GM23338 (cell line): ENCODE results near the gene CAPN9. TPM values are rescaled to one million over a fixed set of nuclear protein-coding genes. Genes with fewer than 3 reads are reported as not detected.

Experiments used
- ATAC-seq: fragments of 200-7000 bp; cut with Tn5 transposase; 3 replicates; pipeline ENCODE4 v1.9.1; 2020
- DNase-seq: peaks from one replicate; pipeline ENCODE4 v3.0.0-alpha.2; 2015; ENCODE audit warnings: low spot score
- H2AFZ ChIP-seq: fragments of 200-600 bp; sonication (generic); 2 replicates; pipeline ENCODE4 v1.8.0; 2016; ENCODE audit warnings: antibody characterized with exemption, mild to moderate bottlenecking, moderate library complexity
- H3F3A ChIP-seq: fragments of 200-600 bp; sonication (generic); replicated peaks from 2 replicates; pipeline ENCODE4 v1.8.0; 2017; ENCODE audit warnings: antibody characterized with exemption, mixed run types, low read depth
- H3K27ac ChIP-seq: fragments of 200-600 bp; sonication (generic); 2 replicates; pipeline ENCODE4 v1.6.1; 2016; ENCODE audit warnings: low read depth
- H3K27me3 ChIP-seq: fragments of 200-600 bp; sonication (generic); 2 replicates; pipeline ENCODE4 v1.8.0; 2016; ENCODE audit warnings: mild to moderate bottlenecking, mixed run types, moderate library complexity; ENCODE audit not compliant: insufficient read depth
- H3K36me3 ChIP-seq: fragments of 200-600 bp; sonication (generic); 2 replicates; pipeline ENCODE4 v1.8.0; 2016; ENCODE audit warnings: mild to moderate bottlenecking; ENCODE audit not compliant: insufficient read depth
- H3K4me1 ChIP-seq: fragments of 200-600 bp; sonication (generic); 2 replicates; pipeline ENCODE4 v1.8.0; 2016; ENCODE audit warnings: mild to moderate bottlenecking, moderate library complexity; ENCODE audit not compliant: insufficient read depth
- H3K4me2 ChIP-seq: fragments of 200-600 bp; sonication (generic); 2 replicates; pipeline ENCODE4 v1.7.1; 2017; ENCODE audit warnings: mixed run types
- H3K4me3 ChIP-seq: fragments of 200-600 bp; sonication (generic); 2 replicates; pipeline ENCODE4 v1.6.1; 2016; ENCODE audit warnings: mixed run types
- H3K79me2 ChIP-seq: fragments of 200-600 bp; sonication (generic); replicated peaks from 2 replicates; pipeline ENCODE4 v1.8.0; 2017; ENCODE audit warnings: mild to moderate bottlenecking; ENCODE audit not compliant: insufficient read depth
- H3K9me2 ChIP-seq: fragments of 200-600 bp; sonication (generic); 2 replicates; pipeline ENCODE4 v1.8.0; 2017; ENCODE audit not compliant: insufficient read depth
- H4K20me1 ChIP-seq: fragments of 200-600 bp; sonication (generic); replicated peaks from 2 replicates; pipeline ENCODE4 v1.8.0; 2017; ENCODE audit warnings: mild to moderate bottlenecking; ENCODE audit not compliant: insufficient read depth
- H3K27ac Mint-ChIP-seq: 2 replicates; pipeline ENCODE4 v1.8.0; 2020; ENCODE audit warnings: inconsistent platforms, mild to moderate bottlenecking, moderate library complexity, mixed read lengths
- H3K27me3 Mint-ChIP-seq: 3 replicates; pipeline ENCODE4 v1.8.0; 2022; ENCODE audit warnings: low read depth, mild to moderate bottlenecking, moderate library complexity, mixed read lengths, inconsistent platforms; ENCODE audit not compliant: insufficient read depth, poor library complexity
- H3K36me3 Mint-ChIP-seq: 3 replicates; pipeline ENCODE4 v1.8.0; 2021; ENCODE audit warnings: low read depth, mild to moderate bottlenecking, inconsistent platforms, moderate library complexity, mixed read lengths
- H3K4me1 Mint-ChIP-seq: 3 replicates; pipeline ENCODE4 v1.8.0; 2020; ENCODE audit warnings: mild to moderate bottlenecking, inconsistent platforms, mixed read lengths
- H3K4me3 Mint-ChIP-seq: 3 replicates; pipeline ENCODE4 v1.8.0; 2021; ENCODE audit warnings: moderate library complexity, mild to moderate bottlenecking, inconsistent platforms, mixed read lengths
- H3K9me3 Mint-ChIP-seq: 3 replicates; pipeline ENCODE4 v1.8.0; 2020; ENCODE audit warnings: moderate library complexity, mild to moderate bottlenecking, inconsistent platforms, mixed read lengths
- EZH2 ChIP-seq: fragments of 200-600 bp; sonication (generic); IDR thresholded peaks from one replicate; pipeline ENCODE4 v1.8.0; 2017; ENCODE audit warnings: antibody characterized with exemption, mild to moderate bottlenecking, low read depth; ENCODE audit not compliant: unreplicated experiment
- EZH2phosphoT487 ChIP-seq: fragments of 200-600 bp; sonication (generic); IDR thresholded peaks from one replicate; pipeline ENCODE4 v1.8.1; 2018; ENCODE audit warnings: antibody characterized with exemption; ENCODE audit not compliant: unreplicated experiment
- NANOG ChIP-seq: IDR thresholded peaks from 2 replicates; pipeline ENCODE4 v1.6.1; 2016; ENCODE audit warnings: antibody characterized with exemption, borderline replicate concordance
- STAT1 ChIP-seq: IDR thresholded peaks from one replicate; pipeline ENCODE4 v1.6.1; 2016; ENCODE audit warnings: antibody characterized with exemption; ENCODE audit not compliant: unreplicated experiment
- ZNF331 ChIP-seq: fragments of 250-450 bp; sonication (Bioruptor Pico); IDR thresholded peaks from 2 replicates; pipeline ENCODE4 v1.5.0; 2020; ENCODE audit warnings: low read depth, mild to moderate bottlenecking, moderate library complexity
- polyA plus RNA-seq: library from polyadenylated mRNA; unstranded; fragments of >200 nt; fragmentation: Nextera tagmentation; extraction: Ambion mirVana; gene quantifications from 2 replicates; pipeline ENCODE4 v1.2.1, GENCODE V29; 2016
- total RNA-seq: library from RNA; depleted of rRNA; stranded (reverse); fragments of >200 nt; shearing (Covaris generic); gene quantifications from 2 replicates; pipeline ENCODE4 v1.2.3, GENCODE V29; 2014
- TF ChIP-seq, protein P1 (sequence below): fragments of 250-450 bp; sonication (Bioruptor Pico); IDR thresholded peaks from 2 replicates; pipeline ENCODE4 v1.5.0; 2020; ENCODE audit warnings: mild to moderate bottlenecking, moderate library complexity
- TF ChIP-seq, protein P2 (sequence below): IDR thresholded peaks from 2 replicates; pipeline ENCODE4 v1.6.1; 2016; ENCODE audit warnings: antibody characterized with exemption

CAPN9 gene
- total and polyA plus RNA-seq, 2 experiments from 2014 or later: 0.07 TPM; not detected in 1

DNA sequence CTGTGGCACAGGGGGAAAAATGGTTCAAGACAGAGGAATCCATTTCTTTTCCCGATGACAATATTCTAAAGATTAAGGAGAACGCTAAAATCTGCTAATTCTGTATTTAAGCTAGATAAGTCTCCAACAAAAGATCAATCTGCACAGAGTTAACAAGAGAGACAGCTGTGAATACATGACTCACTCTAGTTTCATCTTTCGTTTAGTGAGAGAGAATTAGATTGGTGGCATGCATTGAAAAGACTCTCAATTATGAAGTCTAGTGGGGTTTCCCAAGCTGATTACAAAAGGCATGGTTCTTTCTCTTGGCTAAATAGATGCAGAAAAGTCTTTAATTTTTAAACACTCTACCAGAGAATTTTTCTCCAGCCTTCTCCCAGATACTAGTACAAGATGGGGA, 34.4 kb downstream of the CAPN9 start:
- ATAC-seq (no peak), DNase-seq (no peak)
- Histone ChIP-seq H4K20me1 (no peaks in the 10 kb centered on the region; the same call in 1 of the 2 replicates), H3K9me2 (peaks cover 5% of the 10 kb centered on the region), H3K79me2 (no peaks in the 10 kb centered on the region), H3K27me3 (peaks cover 83% of the 10 kb centered on the region), H3K4me3 (no peak overlapping the region), H3K27ac (no peak overlapping the region), H3K36me3 (no peaks in the 10 kb centered on the region), H2AFZ (no peak overlapping the region), H3K4me2 (no peak overlapping the region), H3K4me1 (peaks cover 14% of the 10 kb centered on the region), H3F3A (no peaks in the 10 kb centered on the region)
- Mint-ChIP-seq H3K4me3 (no peak overlapping the region), H3K36me3 (no peaks in the 10 kb centered on the region), H3K4me1 (peaks cover 21% of the 10 kb centered on the region; the same call in 2 of the 3 replicates), H3K27me3 (peaks cover 71% of the 10 kb centered on the region), H3K9me3 (no peaks in the 10 kb centered on the region; the same call in 1 of the 3 replicates), H3K27ac (no peak overlapping the region)
- TF ChIP-seq, protein P1, sequence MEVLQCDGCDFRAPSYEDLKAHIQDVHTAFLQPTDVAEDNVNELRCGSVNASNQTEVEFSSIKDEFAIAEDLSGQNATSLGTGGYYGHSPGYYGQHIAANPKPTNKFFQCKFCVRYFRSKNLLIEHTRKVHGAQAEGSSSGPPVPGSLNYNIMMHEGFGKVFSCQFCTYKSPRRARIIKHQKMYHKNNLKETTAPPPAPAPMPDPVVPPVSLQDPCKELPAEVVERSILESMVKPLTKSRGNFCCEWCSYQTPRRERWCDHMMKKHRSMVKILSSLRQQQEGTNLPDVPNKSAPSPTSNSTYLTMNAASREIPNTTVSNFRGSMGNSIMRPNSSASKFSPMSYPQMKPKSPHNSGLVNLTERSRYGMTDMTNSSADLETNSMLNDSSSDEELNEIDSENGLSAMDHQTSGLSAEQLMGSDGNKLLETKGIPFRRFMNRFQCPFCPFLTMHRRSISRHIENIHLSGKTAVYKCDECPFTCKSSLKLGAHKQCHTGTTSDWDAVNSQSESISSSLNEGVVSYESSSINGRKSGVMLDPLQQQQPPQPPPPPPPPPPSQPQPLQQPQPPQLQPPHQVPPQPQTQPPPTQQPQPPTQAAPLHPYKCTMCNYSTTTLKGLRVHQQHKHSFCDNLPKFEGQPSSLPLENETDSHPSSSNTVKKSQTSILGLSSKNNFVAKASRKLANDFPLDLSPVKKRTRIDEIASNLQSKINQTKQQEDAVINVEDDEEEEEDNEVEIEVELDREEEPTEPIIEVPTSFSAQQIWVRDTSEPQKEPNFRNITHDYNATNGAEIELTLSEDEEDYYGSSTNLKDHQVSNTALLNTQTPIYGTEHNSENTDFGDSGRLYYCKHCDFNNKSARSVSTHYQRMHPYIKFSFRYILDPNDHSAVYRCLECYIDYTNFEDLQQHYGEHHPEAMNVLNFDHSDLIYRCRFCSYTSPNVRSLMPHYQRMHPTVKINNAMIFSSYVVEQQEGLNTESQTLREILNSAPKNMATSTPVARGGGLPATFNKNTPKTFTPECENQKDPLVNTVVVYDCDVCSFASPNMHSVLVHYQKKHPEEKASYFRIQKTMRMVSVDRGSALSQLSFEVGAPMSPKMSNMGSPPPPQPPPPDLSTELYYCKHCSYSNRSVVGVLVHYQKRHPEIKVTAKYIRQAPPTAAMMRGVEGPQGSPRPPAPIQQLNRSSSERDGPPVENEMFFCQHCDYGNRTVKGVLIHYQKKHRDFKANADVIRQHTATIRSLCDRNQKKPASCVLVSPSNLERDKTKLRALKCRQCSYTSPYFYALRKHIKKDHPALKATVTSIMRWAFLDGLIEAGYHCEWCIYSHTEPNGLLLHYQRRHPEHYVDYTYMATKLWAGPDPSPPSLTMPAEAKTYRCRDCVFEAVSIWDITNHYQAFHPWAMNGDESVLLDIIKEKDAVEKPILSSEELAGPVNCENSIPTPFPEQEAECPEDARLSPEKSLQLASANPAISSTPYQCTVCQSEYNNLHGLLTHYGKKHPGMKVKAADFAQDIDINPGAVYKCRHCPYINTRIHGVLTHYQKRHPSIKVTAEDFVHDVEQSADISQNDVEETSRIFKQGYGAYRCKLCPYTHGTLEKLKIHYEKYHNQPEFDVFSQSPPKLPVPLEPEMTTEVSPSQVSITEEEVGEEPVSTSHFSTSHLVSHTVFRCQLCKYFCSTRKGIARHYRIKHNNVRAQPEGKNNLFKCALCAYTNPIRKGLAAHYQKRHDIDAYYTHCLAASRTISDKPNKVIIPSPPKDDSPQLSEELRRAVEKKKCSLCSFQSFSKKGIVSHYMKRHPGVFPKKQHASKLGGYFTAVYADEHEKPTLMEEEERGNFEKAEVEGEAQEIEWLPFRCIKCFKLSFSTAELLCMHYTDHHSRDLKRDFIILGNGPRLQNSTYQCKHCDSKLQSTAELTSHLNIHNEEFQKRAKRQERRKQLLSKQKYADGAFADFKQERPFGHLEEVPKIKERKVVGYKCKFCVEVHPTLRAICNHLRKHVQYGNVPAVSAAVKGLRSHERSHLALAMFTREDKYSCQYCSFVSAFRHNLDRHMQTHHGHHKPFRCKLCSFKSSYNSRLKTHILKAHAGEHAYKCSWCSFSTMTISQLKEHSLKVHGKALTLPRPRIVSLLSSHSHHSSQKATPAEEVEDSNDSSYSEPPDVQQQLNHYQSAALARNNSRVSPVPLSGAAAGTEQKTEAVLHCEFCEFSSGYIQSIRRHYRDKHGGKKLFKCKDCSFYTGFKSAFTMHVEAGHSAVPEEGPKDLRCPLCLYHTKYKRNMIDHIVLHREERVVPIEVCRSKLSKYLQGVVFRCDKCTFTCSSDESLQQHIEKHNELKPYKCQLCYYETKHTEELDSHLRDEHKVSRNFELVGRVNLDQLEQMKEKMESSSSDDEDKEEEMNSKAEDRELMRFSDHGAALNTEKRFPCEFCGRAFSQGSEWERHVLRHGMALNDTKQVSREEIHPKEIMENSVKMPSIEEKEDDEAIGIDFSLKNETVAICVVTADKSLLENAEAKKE (CRISPR knock-in tag): no peak
- TF ChIP-seq EZH2 (no peak), NANOG (no peak), ZNF331 (CRISPR knock-in tag) (no peak), STAT1 (no peak), EZH2phosphoT487 (no peak)
- TF ChIP-seq, protein P2, sequence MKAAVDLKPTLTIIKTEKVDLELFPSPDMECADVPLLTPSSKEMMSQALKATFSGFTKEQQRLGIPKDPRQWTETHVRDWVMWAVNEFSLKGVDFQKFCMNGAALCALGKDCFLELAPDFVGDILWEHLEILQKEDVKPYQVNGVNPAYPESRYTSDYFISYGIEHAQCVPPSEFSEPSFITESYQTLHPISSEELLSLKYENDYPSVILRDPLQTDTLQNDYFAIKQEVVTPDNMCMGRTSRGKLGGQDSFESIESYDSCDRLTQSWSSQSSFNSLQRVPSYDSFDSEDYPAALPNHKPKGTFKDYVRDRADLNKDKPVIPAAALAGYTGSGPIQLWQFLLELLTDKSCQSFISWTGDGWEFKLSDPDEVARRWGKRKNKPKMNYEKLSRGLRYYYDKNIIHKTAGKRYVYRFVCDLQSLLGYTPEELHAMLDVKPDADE: no peak
